ENCODE measurements around the gene WFIKKN1.
A peak's percentile ranks its signal among the peaks of the same experiment; 100 is the strongest.

WFIKKN1 gene

GRCh38 chr16:625117-625976 lies 5.4 kb upstream of the WFIKKN1 start:
- DNase-seq = no peak

GRCh38 chr16:625977-626765 lies 4.6 kb upstream of the WFIKKN1 start:
- no peak for DNase-seq

- DNase-seq = no peak
Measured at GRCh38 chr16:626787-627453, 3.9 kb upstream of the WFIKKN1 start.

GRCh38 chr16:627454-628239 lies 3.1 kb upstream of the WFIKKN1 start:
- DNase-seq = no peak

- no peak for DNase-seq
Measured at GRCh38 chr16:628321-629061, 2.3 kb upstream of the WFIKKN1 start.

GRCh38 chr16:629185-629832 lies 1.5 kb upstream of the WFIKKN1 start:
- no peak for DNase-seq

- DNase-seq = no peak
Measured at GRCh38 chr16:629833-630248, 944 bp upstream of the WFIKKN1 start.

- no peak for DNase-seq
Measured at GRCh38 chr16:630249-630814, 453 bp upstream of the WFIKKN1 start.

- no peak for DNase-seq
Measured at GRCh38 chr16:631808-632358, 1.1 kb downstream of the WFIKKN1 start.

- no peak for DNase-seq
Measured at GRCh38 chr16:632486-633335, 1.9 kb downstream of the WFIKKN1 start.

GRCh38 chr16:633336-634050 lies 2.7 kb downstream of the WFIKKN1 start:
- no peak for DNase-seq

GRCh38 chr16:634051-634670 lies 3.4 kb downstream of the WFIKKN1 start:
- DNase-seq = no peak

- DNase-seq = no peak
Measured at GRCh38 chr16:634996-635395, 4.2 kb downstream of the WFIKKN1 start.

GRCh38 chr16:635573-636205 lies 4.9 kb downstream of the WFIKKN1 start:
- no peak for DNase-seq

GRCh38 chr16:636206-637080 lies 5.7 kb downstream of the WFIKKN1 start, which contains the start of gene METTL26:
Gene METTL26 (minus strand): TSS chr16:636305. CDS start chr16:636290, 15 bp downstream.
- DNase-seq = peak; percentile 88

- peak; percentile 79 for DNase-seq
Measured at GRCh38 chr16:637081-638018, 6.6 kb downstream of the WFIKKN1 start.
